ENCODE data around the gene ACOT12.

Gene ACOT12

DNA sequence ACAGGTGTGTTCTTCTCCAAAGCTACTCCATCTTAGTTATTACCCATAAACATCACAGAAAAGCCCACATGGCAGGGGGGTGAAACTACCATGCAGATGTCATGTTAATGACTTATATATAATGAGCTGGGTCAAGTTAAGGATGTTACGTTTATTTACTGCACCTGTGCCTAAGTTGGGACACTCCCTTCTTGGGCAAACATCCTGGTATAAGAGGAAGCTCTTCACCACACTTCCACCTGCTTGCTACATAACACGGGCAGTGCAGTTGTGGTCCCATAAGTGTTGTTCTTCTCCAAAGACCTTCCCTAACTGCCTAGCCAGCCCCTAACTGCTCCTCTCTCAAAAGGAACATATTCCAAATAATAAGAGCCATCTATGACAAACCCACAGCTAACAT lies 101.8 kb downstream of the ACOT12 start:
- DNase-seq (ENCODE audit: low read depth, low spot score) = no peak

DNA sequence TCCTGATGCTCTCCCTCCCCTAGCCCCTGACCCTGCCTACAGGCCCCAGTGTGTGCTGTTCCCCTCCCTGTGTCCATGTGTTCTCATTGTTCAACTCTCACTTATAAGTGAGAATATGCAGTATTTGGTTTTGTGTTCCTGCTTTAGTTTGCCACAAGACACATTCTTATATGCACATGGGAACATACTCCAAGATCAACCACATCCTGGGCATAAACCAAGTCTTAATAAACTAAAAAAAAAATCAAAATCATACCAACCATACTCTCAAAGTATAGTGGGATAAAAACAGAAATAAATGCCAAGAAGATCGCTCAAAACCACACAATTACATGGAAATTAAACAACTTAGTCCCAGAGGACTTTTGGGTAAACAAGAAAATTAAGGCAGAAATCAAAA lies 103.8 kb downstream of the ACOT12 start:
- DNase-seq (ENCODE audit: low read depth, low spot score) = no peak

DNA sequence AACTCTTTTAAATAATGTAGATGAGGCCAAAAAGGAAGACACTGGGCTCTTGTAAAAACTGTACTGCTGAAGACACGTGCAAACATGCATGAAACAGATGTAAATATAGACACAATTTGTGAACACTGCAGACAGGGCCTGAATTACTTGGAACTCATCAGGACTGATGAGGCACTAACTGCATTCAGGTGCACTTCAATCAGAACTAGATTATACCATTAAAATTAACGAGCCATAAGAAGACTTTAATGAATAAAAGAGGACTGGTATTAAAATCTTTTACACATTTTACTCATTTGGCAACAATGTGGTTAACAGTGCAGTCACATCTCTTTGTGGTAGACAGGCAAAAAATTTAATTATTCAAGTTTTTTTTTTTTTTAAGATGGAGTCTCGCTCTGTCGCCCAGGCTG lies 105.9 kb downstream of the ACOT12 start:
- no peak for DNase-seq (ENCODE audit: low read depth, low spot score)

DNA sequence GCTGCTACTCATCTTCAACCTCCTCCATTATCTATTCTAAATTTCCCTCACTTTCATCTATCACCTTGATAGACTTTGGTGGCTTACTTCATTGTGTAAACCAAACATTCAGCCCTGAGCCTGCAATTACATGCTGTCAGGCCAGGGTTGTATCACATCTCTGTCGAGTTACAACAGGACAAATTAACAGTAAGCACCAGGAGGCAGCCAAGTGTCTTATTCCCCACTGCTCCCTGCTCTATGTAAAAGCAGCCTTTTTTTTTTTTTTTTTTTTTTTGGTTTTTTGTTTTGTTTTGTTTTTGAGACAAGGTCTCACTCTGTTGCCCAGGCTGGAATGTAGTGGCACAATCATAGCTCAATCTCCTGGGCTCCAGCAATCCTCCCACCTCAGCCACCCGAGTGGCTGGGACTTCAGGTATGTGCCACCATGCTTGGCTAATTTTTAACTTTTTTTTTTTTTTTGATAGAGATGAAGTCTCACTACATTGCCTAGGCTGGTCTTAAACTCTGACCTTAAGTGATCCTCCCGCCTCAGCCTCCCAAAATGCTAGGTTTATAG lies 107.8 kb downstream of the ACOT12 start:
- DNase-seq (ENCODE audit: low read depth, low spot score) = no peak

- DNase-seq (ENCODE audit: low read depth, low spot score) = no peak
Observed at GRCh38 chr5:81283976-81284375, 110.0 kb downstream of the ACOT12 start.
